Esophagus muscularis mucosa (tissue), 3 donors: ENCODE measurements around the gene VSX1.

Source experiments
- POLR2A ChIP-seq: fragments of 450-650 bp; IDR thresholded peaks from one replicate; pipeline ENCODE4 v1.6.1; 2017; ENCODE audit warnings: antibody characterized with exemption, moderate library complexity, mild to moderate bottlenecking, low read depth
- TF ChIP-seq, protein P1 (sequence below), 3 experiments: fragments of 200-600 bp in 2 of 3; fragments of 450-650 bp in 1 of 3; sonication (generic) in 2 of 3; IDR thresholded peaks; one replicate each; pipeline ENCODE4 v1.5.1; 2017 to 2019; ENCODE audit warnings: antibody characterized with exemption in 3 of 3, mild to moderate bottlenecking in 2 of 3, moderate library complexity in 1 of 3

DNA sequence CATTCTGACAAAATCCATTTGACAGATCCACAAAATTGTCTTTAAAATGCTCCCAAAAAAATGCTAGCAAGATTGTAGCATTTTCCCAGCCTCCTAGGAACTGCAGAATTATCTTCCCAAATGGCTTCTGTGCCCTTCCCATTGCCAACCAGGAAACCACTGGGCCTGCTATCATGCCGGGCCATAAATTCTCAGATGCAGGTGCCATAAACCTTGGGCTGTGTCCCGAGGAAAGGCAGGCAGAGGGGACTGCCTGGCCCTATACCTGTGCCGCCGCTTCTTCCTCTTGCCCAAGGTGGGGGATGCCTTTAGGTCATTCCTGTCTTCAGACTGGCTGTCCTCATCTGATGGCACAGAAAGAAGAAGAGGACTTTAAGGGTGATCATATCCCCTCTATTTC, 2.8 kb downstream of the VSX1 start:
- TF ChIP-seq, protein P1, sequence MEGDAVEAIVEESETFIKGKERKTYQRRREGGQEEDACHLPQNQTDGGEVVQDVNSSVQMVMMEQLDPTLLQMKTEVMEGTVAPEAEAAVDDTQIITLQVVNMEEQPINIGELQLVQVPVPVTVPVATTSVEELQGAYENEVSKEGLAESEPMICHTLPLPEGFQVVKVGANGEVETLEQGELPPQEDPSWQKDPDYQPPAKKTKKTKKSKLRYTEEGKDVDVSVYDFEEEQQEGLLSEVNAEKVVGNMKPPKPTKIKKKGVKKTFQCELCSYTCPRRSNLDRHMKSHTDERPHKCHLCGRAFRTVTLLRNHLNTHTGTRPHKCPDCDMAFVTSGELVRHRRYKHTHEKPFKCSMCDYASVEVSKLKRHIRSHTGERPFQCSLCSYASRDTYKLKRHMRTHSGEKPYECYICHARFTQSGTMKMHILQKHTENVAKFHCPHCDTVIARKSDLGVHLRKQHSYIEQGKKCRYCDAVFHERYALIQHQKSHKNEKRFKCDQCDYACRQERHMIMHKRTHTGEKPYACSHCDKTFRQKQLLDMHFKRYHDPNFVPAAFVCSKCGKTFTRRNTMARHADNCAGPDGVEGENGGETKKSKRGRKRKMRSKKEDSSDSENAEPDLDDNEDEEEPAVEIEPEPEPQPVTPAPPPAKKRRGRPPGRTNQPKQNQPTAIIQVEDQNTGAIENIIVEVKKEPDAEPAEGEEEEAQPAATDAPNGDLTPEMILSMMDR (IDR thresholded peaks at IDR 0.05), result no peak
- no peak for TF ChIP-seq POLR2A
